Left ventricle myocardium superior (tissue), 1 donor: ENCODE data around the gene BAX. TPM values are rescaled to one million over a fixed set of nuclear protein-coding genes. Genes with fewer than 3 reads are reported as not detected.
"Not testable (repeated sequence)": the region's sequence is repeated elsewhere in the genome, so short reads cannot be mapped to it uniquely, and the experiment has no call there.

Experiments used
- ATAC-seq: fragments of 200-7000 bp; cut with Tn5 transposase; one replicate; pipeline ENCODE4 v1.9.1; 2020; ENCODE audit warnings: mild to moderate bottlenecking, moderate library complexity
- DNase-seq: peaks from one replicate; pipeline ENCODE4 v3.0.0-alpha.2; 2020
- intact Hi-C: fragments of 100-400 bp; cut with micrococcal nuclease; formaldehyde crosslinking; loops from one replicate; pipeline ENCODE4 v1.11.0; 2022
- long read RNA-seq: library from polyadenylated mRNA; unstranded; transcript quantifications from one replicate; pipeline ENCODE4 v2.0.0, GENCODE V29; 2021
- total RNA-seq: library from RNA; stranded (reverse); fragmentation: NEBNext Ultra II Directional; extraction: Animal tissue kit (Norgen Biotek cat#: 25700); gene quantifications from one replicate; pipeline ENCODE4 v1.2.1, GENCODE V29; 2021
- donor health status: DM: no; HTN: yes; CAD: no; lungs with severe emphysema.

BAX gene
- 22.0 TPM for total RNA-seq
- long read RNA-seq, partial matches to known transcripts = 0 of 1 reads
- long read RNA-seq, other reads (novel, unspliced or antisense) = 0 of 1 reads

- peak; percentile 99 for DNase-seq
- ATAC-seq = peak; percentile 95
- intact Hi-C loops = no loop called here
These were observed at the start of gene BAX for GRCh38 chr19:48954595-48955307. TSS of gene BAX (plus strand) at chr19:48954875. CDS start at chr19:48954929, 54 bp downstream.

GRCh38 chr19:48905664-48906063 is 49.0 kb upstream of the BAX start:
- ATAC-seq (no peak), DNase-seq (no peak)

GRCh38 chr19:48906324-48906723 is 48.4 kb upstream of the BAX start:
- DNase-seq (no peak), ATAC-seq (no peak)
- intact Hi-C loops = no loop called here

More at GRCh38 chr19:48905664-48906063, 49.0 kb upstream of the BAX start:
- intact Hi-C loops = no loop called here

- intact Hi-C loops = no loop called here
- DNase-seq = no peak
- ATAC-seq = peak; percentile 32
These were observed 47.0 kb upstream of the BAX start for GRCh38 chr19:48907671-48908070.

- DNase-seq, intact Hi-C loops, ATAC-seq: not testable (repeated sequence)
These were observed 45.1 kb upstream of the BAX start for GRCh38 chr19:48909424-48910077.

GRCh38 chr19:48910803-48911202 is 43.9 kb upstream of the BAX start:
- no peak for DNase-seq
- no peak for ATAC-seq
- intact Hi-C loops = no loop called here

- intact Hi-C loops = no loop called here
- no peak for DNase-seq
- no peak for ATAC-seq
These were observed 41.4 kb upstream of the BAX start for GRCh38 chr19:48913114-48913889.

GRCh38 chr19:48914181-48914580 is 40.5 kb upstream of the BAX start:
- intact Hi-C loops = no loop called here
- ATAC-seq = no peak
- DNase-seq = no peak

- intact Hi-C loops = no loop called here
- ATAC-seq (no peak), DNase-seq (no peak)
These were observed 38.9 kb upstream of the BAX start for GRCh38 chr19:48915757-48916156.

- ATAC-seq = no peak
- intact Hi-C loops = no loop called here
- no peak for DNase-seq
These were observed 36.6 kb upstream of the BAX start for GRCh38 chr19:48918071-48918470.

- DNase-seq (no peak), ATAC-seq (peak; percentile 31)
- intact Hi-C loops = no loop called here
These were observed 35.9 kb upstream of the BAX start for GRCh38 chr19:48918801-48919247.

- intact Hi-C loops, DNase-seq, ATAC-seq: not testable (repeated sequence)
These were observed 35.4 kb upstream of the BAX start for GRCh38 chr19:48919271-48919670.

GRCh38 chr19:48920949-48921348 is 33.7 kb upstream of the BAX start:
- DNase-seq (no peak), ATAC-seq (no peak)
- intact Hi-C loops = no loop called here

- DNase-seq = no peak
- intact Hi-C loops = no loop called here
- ATAC-seq = no peak
These were observed 32.8 kb upstream of the BAX start for GRCh38 chr19:48921721-48922500.

GRCh38 chr19:48922548-48923490 is 31.9 kb upstream of the BAX start:
- ATAC-seq = no peak
- intact Hi-C loops = no loop called here
- no peak for DNase-seq

GRCh38 chr19:48925240-48925843 is 29.3 kb upstream of the BAX start:
- ATAC-seq (no peak), DNase-seq (no peak)
- intact Hi-C loops = no loop called here

- DNase-seq, ATAC-seq, intact Hi-C loops: not testable (repeated sequence)
These were observed 28.8 kb upstream of the BAX start for GRCh38 chr19:48925890-48926289.

- DNase-seq = no peak
- peak; percentile 37 for ATAC-seq
- intact Hi-C loops = no loop called here
These were observed 27.8 kb upstream of the BAX start for GRCh38 chr19:48926909-48927308.
